WTC11 (cell line): ENCODE data around the gene THY1. TPM values are rescaled to one million over a fixed set of nuclear protein-coding genes. Genes with fewer than 3 reads are reported as not detected.
A peak's percentile ranks its signal among the peaks of the same experiment; 100 is the strongest.

ENCODE experiments used
- ATAC-seq: fragments of 200-7000 bp; cut with Tn5 transposase; 2 replicates; pipeline ENCODE4 v1.10.0; 2021; ENCODE audit warnings: mild to moderate bottlenecking, moderate library complexity
- CTCF ChIA-PET: fragments of 300-600 bp; sonication (Branson Sonifier 250); formaldehyde crosslinking; loops from one replicate; lab custom pipeline; 2021; ENCODE audit warnings: antibody characterized with exemption; lab: Charles Lee
- POLR2A ChIA-PET: fragments of 350-600 bp; sonication (Branson Sonifier 250); formaldehyde crosslinking; loops from one replicate; lab custom pipeline; 2021; ENCODE audit warnings: antibody characterized with exemption; lab: Charles Lee
- DNase-seq: peaks from one replicate; pipeline ENCODE4 v3.0.0; 2021; ENCODE audit warnings: low spot score
- H3K27ac Mint-ChIP-seq: 2 replicates; pipeline ENCODE4 v1.8.0; 2021; ENCODE audit warnings: mixed read lengths
- H3K27me3 Mint-ChIP-seq: 2 replicates; pipeline ENCODE4 v1.8.0; 2021; ENCODE audit warnings: low read depth, mild to moderate bottlenecking, moderate library complexity, mixed read lengths
- H3K36me3 Mint-ChIP-seq: 2 replicates; pipeline ENCODE4 v1.8.0; 2021; ENCODE audit warnings: mixed read lengths
- H3K4me1 Mint-ChIP-seq: 2 replicates; pipeline ENCODE4 v1.8.0; 2022; ENCODE audit warnings: mixed read lengths
- H3K4me3 Mint-ChIP-seq: 2 replicates; pipeline ENCODE4 v1.8.0; 2021; ENCODE audit warnings: mild to moderate bottlenecking, moderate library complexity, mixed read lengths
- H3K9me3 Mint-ChIP-seq: 2 replicates; pipeline ENCODE4 v1.8.0; 2021; ENCODE audit warnings: mixed read lengths
- ATF1 ChIP-seq: sonication (generic); formaldehyde crosslinking; IDR thresholded peaks from 2 replicates; pipeline ENCODE4 v1.8.1; 2023; ENCODE audit warnings: mild to moderate bottlenecking, moderate library complexity, missing genetic modification reagents
- CBFB ChIP-seq: sonication (generic); formaldehyde crosslinking; IDR thresholded peaks from 2 replicates; pipeline ENCODE4 v1.8.1; 2022; ENCODE audit warnings: mild to moderate bottlenecking, low read depth, missing genetic modification reagents
- ELF4 ChIP-seq: sonication (generic); formaldehyde crosslinking; IDR thresholded peaks from 2 replicates; pipeline ENCODE4 v1.8.1; 2022; ENCODE audit warnings: low read depth, mild to moderate bottlenecking, moderate library complexity, missing genetic modification reagents
- EMX1 ChIP-seq: fragments of 250-450 bp; sonication (Bioruptor Pico); IDR thresholded peaks from 2 replicates; pipeline ENCODE4 v1.8.0; 2021; ENCODE audit warnings: mild to moderate bottlenecking
- GTF2I ChIP-seq: fragments of 250-450 bp; sonication (Bioruptor Pico); conservative IDR thresholded peaks from 2 replicates; pipeline ENCODE4 v1.4.0; 2021; ENCODE audit warnings: mild to moderate bottlenecking
- IRF2 ChIP-seq: sonication (generic); formaldehyde crosslinking; IDR thresholded peaks from 2 replicates; pipeline ENCODE4 v1.8.0; 2022; ENCODE audit warnings: low read depth, missing genetic modification reagents, borderline replicate concordance
- NFATC4 ChIP-seq: fragments of 250-450 bp; sonication (Bioruptor Pico); IDR thresholded peaks from 2 replicates; pipeline ENCODE4 v1.9.0; 2021; ENCODE audit warnings: mild to moderate bottlenecking
- NFE2L1 ChIP-seq: sonication (generic); formaldehyde crosslinking; IDR thresholded peaks from 2 replicates; pipeline ENCODE4 v1.8.1; 2023; ENCODE audit warnings: missing genetic modification reagents
- NFYB ChIP-seq: sonication (generic); formaldehyde crosslinking; conservative IDR thresholded peaks from 2 replicates; pipeline ENCODE4 v1.8.0; 2022; ENCODE audit warnings: low read depth, missing genetic modification reagents
- RORB ChIP-seq: fragments of 250-450 bp; sonication (Bioruptor Pico); IDR thresholded peaks from 2 replicates; pipeline ENCODE4 v1.9.0; 2021; ENCODE audit warnings: mild to moderate bottlenecking
- SP1 ChIP-seq: sonication (generic); formaldehyde crosslinking; conservative IDR thresholded peaks from 2 replicates; pipeline ENCODE4 v1.8.1; 2022; ENCODE audit warnings: missing genetic modification reagents
- TEAD4 ChIP-seq: sonication (generic); formaldehyde crosslinking; IDR thresholded peaks from 2 replicates; pipeline ENCODE4 v1.8.0; 2022; ENCODE audit warnings: mild to moderate bottlenecking, missing genetic modification reagents
- ZNF138 ChIP-seq: sonication (generic); formaldehyde crosslinking; conservative IDR thresholded peaks from 2 replicates; pipeline ENCODE4 v1.8.1; 2022; ENCODE audit warnings: mild to moderate bottlenecking, moderate library complexity, missing genetic modification reagents
- total RNA-seq: library from RNA; stranded (reverse); gene quantifications from 3 replicates; pipeline ENCODE4 v1.2.3, GENCODE V29; 2021
- TF ChIP-seq, protein P1 (sequence below): sonication (generic); formaldehyde crosslinking; IDR thresholded peaks from 2 replicates; pipeline ENCODE4 v1.8.1; 2022; ENCODE audit warnings: mild to moderate bottlenecking, moderate library complexity, missing genetic modification reagents
- TF ChIP-seq, protein P2 (sequence below): sonication (generic); formaldehyde crosslinking; IDR thresholded peaks from 2 replicates; pipeline ENCODE4 v1.8.0; 2022; ENCODE audit warnings: mild to moderate bottlenecking, missing genetic modification reagents
- TF ChIP-seq, protein P3 (sequence below): fragments of 250-450 bp; sonication (Bioruptor Pico); IDR thresholded peaks from 2 replicates; pipeline ENCODE4 v1.9.0; 2021; ENCODE audit warnings: mild to moderate bottlenecking
- TF ChIP-seq, protein P4 (sequence below): sonication (generic); formaldehyde crosslinking; IDR thresholded peaks from 2 replicates; pipeline ENCODE4 v1.8.1; 2023; ENCODE audit warnings: mild to moderate bottlenecking, missing genetic modification reagents, moderate library complexity
- TF ChIP-seq, protein P5 (sequence below): sonication (generic); formaldehyde crosslinking; IDR thresholded peaks from 2 replicates; pipeline ENCODE4 v1.8.1; 2023; ENCODE audit warnings: mild to moderate bottlenecking, moderate library complexity, missing genetic modification reagents
- TF ChIP-seq, protein P6 (sequence below): sonication (generic); formaldehyde crosslinking; IDR thresholded peaks from 2 replicates; pipeline ENCODE4 v1.8.0; 2022; ENCODE audit warnings: mild to moderate bottlenecking, missing genetic modification reagents
- TF ChIP-seq, protein P7 (sequence below): sonication (generic); formaldehyde crosslinking; IDR thresholded peaks from 2 replicates; pipeline ENCODE4 v1.8.1; 2023; ENCODE audit warnings: mild to moderate bottlenecking, missing genetic modification reagents, borderline replicate concordance

The THY1 gene
- total RNA-seq, 1 experiment from 2014 or later, result 325 TPM

DNA sequence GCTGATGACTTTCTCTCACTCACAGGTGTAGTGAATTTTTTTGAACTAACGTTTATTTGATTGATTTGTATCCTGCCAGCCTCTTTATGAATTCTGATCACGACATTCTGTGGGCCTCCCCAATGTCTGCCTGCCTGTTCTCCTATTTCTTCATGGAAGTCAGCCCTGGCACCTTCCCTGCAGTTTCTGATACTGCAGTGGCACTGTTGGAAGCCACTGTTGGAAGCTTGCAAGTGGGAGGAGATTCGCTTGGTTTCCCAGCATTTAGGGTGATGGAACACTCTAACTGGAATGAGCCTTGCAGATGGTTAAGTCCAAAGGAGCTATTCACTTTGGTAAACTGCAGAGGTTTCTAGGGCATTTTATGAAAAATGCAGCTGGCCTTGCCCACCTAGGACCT is 1.3 kb upstream of the THY1 start (continued):
- TF ChIP-seq, protein P1, sequence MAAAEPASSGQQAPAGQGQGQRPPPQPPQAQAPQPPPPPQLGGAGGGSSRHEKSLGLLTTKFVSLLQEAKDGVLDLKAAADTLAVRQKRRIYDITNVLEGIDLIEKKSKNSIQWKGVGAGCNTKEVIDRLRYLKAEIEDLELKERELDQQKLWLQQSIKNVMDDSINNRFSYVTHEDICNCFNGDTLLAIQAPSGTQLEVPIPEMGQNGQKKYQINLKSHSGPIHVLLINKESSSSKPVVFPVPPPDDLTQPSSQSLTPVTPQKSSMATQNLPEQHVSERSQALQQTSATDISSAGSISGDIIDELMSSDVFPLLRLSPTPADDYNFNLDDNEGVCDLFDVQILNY, result no peak
- TF ChIP-seq, protein P2, sequence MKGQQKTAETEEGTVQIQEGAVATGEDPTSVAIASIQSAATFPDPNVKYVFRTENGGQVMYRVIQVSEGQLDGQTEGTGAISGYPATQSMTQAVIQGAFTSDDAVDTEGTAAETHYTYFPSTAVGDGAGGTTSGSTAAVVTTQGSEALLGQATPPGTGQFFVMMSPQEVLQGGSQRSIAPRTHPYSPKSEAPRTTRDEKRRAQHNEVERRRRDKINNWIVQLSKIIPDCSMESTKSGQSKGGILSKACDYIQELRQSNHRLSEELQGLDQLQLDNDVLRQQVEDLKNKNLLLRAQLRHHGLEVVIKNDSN (CRISPR knock-in tag), result no peak
- TF ChIP-seq, protein P3, sequence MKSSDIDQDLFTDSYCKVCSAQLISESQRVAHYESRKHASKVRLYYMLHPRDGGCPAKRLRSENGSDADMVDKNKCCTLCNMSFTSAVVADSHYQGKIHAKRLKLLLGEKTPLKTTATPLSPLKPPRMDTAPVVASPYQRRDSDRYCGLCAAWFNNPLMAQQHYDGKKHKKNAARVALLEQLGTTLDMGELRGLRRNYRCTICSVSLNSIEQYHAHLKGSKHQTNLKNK (CRISPR knock-in tag), result no peak
- TF ChIP-seq NFYB (CRISPR knock-in tag), result no peak
- no peak for TF ChIP-seq GTF2I (CRISPR knock-in tag)

DNA sequence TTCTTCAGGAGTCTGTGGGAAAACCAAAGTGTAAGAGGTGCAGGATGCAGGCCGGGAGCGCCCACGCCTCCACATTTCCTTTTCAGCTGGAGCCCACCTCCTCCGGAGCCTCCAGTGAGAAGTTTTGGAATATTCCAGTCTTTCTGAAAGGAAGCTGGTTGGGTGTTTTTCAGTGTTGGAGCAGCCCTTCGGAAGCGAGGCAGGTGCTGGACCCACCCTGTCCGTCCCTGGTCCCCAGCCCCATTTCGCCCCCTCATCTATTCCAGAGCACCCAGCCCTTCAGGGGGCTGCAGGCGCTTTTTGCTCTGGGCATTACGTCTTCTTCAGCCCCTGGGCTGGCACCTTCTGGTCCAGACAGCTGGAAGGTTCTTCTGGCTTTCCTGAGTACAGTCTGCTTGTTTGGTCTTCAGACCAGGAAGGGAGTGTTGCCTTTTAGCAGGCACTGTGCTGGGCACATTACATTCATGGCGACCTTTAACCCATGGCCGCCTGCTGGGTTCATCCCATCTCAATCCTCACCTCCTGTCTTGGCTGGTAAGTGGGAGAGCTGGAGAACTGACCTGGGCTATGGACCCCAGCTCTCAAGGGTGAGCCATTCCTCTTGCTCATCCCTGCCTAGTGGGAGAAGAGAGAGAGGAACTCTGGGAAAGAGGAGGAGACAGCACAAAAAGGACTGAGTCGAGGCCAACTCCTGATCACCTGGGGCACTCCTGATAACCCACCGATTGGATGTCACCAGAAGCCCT is 710 bp upstream of the THY1 start:
- peak overlapping the region; percentile 96 for H3K4me3 Mint-ChIP-seq
- H3K9me3 Mint-ChIP-seq, result no peaks in the 10 kb centered on the region
- TF ChIP-seq EMX1, result 0 out of 2 replicates have a peak, but pooled peaks have one; percentile 57
- TF ChIP-seq TEAD4 (CRISPR knock-in tag), result no peak
- H3K36me3 Mint-ChIP-seq, result peaks cover 32% of the 10 kb centered on the region
- H3K27me3 Mint-ChIP-seq, result no peaks in the 10 kb centered on the region
- POLR2A ChIA-PET, result interaction anchor here (0.5 to 2.4 kb wide), 6 partner anchors 8 to 453 kb away, joined by 3 to 12 read pairs (median 3); no protein-coding TSS in a partner anchor
- peak overlapping the region; percentile 49; the same call in 1 of the 2 replicates for H3K27ac Mint-ChIP-seq
- CTCF ChIA-PET, result interaction anchor here (0.9 to 3.6 kb wide), 8 partner anchors 9 to 86 kb away, joined by 4 to 19 read pairs (median 8); partner anchors contain the start of gene USP2
- DNase-seq, result no peak
- ATAC-seq, result no peak
- H3K4me1 Mint-ChIP-seq, result peaks cover 70% of the 10 kb centered on the region

DNA sequence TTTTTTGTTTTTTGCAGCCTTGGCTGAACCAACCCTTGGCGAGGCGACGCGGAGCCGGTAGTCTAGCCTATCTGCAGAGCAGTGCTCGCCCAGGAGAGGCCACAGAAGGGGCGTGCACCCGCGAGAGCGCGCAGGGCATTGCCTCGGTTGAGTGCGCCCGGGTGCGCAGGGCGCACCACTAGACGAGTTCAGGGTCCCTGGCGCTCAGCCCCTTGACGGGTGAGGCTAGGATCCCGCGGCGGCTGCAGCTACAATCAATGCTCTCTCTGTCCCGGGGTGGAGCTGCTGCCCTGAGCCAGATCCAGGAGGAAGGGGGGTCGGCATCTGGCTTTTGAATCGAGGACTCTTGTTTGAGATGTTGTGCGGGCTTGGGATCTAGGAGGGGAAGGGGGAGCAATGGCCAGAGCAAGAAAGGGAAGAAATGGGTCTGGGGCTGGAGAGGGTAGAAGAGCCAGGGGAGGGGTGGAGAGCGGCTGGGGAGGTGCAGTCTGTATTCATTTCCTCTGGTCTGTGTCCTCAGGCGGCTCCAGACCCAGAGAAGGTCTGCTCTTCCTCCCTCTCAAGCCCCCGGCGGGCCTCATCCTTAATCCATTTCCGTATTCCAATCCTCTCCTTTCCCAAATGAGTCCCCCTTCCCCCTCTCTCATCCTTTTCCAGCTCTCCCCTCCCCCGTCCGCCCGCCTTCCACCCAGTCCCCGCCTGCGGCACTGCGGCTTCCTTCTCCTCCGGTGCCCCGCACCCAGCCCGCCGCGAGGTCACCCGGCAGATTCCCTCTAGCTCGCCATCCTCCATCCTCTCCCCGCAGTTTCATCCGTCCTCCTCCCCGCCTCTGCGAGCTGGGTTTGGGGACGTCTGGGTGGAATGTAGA is 797 bp downstream of the THY1 start:
- Mint-ChIP-seq H3K9me3 (no peaks in the 10 kb centered on the region), H3K27me3 (no peaks in the 10 kb centered on the region), H3K4me1 (peaks cover 81% of the 10 kb centered on the region), H3K4me3 (peak overlapping the region; percentile 96), H3K27ac (peak overlapping the region; percentile 92), H3K36me3 (peaks cover 39% of the 10 kb centered on the region)
- POLR2A ChIA-PET, result interaction anchor here (0.6 to 2.4 kb wide), 3 partner anchors 10 to 194 kb away, joined by 3 to 12 read pairs (median 3); no protein-coding TSS in a partner anchor
- peak; percentile 12 for ATAC-seq
- peak; percentile 53 for DNase-seq
- CTCF ChIA-PET, result interaction anchor here (0.5 to 3.6 kb wide), 15 partner anchors 11 to 378 kb away, joined by 3 to 19 read pairs (median 5); partner anchors contain the start of genes C1QTNF5 and USP2
- peak; percentile 21; the same call in 1 of the 2 replicates for TF ChIP-seq CBFB
- no peak for TF ChIP-seq NFE2L1 (CRISPR knock-in tag)
- TF ChIP-seq, protein P4, sequence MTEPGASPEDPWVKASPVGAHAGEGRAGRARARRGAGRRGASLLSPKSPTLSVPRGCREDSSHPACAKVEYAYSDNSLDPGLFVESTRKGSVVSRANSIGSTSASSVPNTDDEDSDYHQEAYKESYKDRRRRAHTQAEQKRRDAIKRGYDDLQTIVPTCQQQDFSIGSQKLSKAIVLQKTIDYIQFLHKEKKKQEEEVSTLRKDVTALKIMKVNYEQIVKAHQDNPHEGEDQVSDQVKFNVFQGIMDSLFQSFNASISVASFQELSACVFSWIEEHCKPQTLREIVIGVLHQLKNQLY (CRISPR knock-in tag), result no peak
- no peak for TF ChIP-seq ELF4 (CRISPR knock-in tag)
- TF ChIP-seq NFATC4 (CRISPR knock-in tag), result no peak
- no peak for TF ChIP-seq SP1 (CRISPR knock-in tag)
- TF ChIP-seq, protein P5, sequence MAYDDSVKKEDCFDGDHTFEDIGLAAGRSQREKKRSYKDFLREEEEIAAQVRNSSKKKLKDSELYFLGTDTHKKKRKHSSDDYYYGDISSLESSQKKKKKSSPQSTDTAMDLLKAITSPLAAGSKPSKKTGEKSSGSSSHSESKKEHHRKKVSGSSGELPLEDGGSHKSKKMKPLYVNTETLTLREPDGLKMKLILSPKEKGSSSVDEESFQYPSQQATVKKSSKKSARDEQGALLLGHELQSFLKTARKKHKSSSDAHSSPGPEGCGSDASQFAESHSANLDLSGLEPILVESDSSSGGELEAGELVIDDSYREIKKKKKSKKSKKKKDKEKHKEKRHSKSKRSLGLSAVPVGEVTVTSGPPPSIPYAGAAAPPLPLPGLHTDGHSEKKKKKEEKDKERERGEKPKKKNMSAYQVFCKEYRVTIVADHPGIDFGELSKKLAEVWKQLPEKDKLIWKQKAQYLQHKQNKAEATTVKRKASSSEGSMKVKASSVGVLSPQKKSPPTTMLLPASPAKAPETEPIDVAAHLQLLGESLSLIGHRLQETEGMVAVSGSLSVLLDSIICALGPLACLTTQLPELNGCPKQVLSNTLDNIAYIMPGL (CRISPR knock-in tag), result 0 out of 2 replicates have a peak, but pooled peaks have one; percentile 27
- peak; percentile 72; the same call in 1 of the 2 replicates for TF ChIP-seq ZNF138
- TF ChIP-seq ATF1 (CRISPR knock-in tag), result no peak
- TF ChIP-seq IRF2 (CRISPR knock-in tag), result no peak
- TF ChIP-seq, protein P6, sequence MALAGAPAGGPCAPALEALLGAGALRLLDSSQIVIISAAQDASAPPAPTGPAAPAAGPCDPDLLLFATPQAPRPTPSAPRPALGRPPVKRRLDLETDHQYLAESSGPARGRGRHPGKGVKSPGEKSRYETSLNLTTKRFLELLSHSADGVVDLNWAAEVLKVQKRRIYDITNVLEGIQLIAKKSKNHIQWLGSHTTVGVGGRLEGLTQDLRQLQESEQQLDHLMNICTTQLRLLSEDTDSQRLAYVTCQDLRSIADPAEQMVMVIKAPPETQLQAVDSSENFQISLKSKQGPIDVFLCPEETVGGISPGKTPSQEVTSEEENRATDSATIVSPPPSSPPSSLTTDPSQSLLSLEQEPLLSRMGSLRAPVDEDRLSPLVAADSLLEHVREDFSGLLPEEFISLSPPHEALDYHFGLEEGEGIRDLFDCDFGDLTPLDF (CRISPR knock-in tag), result no peak
- no peak for TF ChIP-seq RORB (CRISPR knock-in tag)
- TF ChIP-seq, protein P7, sequence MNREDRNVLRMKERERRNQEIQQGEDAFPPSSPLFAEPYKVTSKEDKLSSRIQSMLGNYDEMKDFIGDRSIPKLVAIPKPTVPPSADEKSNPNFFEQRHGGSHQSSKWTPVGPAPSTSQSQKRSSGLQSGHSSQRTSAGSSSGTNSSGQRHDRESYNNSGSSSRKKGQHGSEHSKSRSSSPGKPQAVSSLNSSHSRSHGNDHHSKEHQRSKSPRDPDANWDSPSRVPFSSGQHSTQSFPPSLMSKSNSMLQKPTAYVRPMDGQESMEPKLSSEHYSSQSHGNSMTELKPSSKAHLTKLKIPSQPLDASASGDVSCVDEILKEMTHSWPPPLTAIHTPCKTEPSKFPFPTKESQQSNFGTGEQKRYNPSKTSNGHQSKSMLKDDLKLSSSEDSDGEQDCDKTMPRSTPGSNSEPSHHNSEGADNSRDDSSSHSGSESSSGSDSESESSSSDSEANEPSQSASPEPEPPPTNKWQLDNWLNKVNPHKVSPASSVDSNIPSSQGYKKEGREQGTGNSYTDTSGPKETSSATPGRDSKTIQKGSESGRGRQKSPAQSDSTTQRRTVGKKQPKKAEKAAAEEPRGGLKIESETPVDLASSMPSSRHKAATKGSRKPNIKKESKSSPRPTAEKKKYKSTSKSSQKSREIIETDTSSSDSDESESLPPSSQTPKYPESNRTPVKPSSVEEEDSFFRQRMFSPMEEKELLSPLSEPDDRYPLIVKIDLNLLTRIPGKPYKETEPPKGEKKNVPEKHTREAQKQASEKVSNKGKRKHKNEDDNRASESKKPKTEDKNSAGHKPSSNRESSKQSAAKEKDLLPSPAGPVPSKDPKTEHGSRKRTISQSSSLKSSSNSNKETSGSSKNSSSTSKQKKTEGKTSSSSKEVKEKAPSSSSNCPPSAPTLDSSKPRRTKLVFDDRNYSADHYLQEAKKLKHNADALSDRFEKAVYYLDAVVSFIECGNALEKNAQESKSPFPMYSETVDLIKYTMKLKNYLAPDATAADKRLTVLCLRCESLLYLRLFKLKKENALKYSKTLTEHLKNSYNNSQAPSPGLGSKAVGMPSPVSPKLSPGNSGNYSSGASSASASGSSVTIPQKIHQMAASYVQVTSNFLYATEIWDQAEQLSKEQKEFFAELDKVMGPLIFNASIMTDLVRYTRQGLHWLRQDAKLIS (CRISPR knock-in tag), result peak; percentile 39; the same call in 1 of the 2 replicates
